GM06990 (cell line): Measurements from ENCODE around the gene ABCG2.

Source experiments
- DNase-seq: peaks from one replicate; pipeline ENCODE4 v3.0.0-alpha.2; 2011; ENCODE audit not compliant: insufficient read length; ENCODE audit errors: extremely low read depth
- H3K27me3 ChIP-seq: replicated peaks from 2 replicates; pipeline ENCODE4 v1.6.0; 2011; ENCODE audit warnings: low read length; ENCODE audit not compliant: control insufficient read depth, insufficient read depth
- H3K36me3 ChIP-seq: 2 replicates; pipeline ENCODE4 v1.5.1; 2011; ENCODE audit warnings: low read length; ENCODE audit not compliant: control insufficient read depth, insufficient read depth
- H3K4me3 ChIP-seq: replicated peaks from 2 replicates; pipeline ENCODE4 v1.5.1; 2011; ENCODE audit warnings: low read depth, mild to moderate bottlenecking, control low read depth, low read length
- CTCF ChIP-seq: IDR thresholded peaks from 2 replicates; pipeline ENCODE4 v1.5.1; 2011; ENCODE audit warnings: low read length, control low read depth, mild to moderate bottlenecking, inconsistent platforms; ENCODE audit not compliant: insufficient read depth, poor library complexity, severe bottlenecking

The ABCG2 gene

GRCh38 chr4:88063634-88064296 lies 94.7 kb downstream of the ABCG2 start:
- TF ChIP-seq CTCF: no peak
- Histone ChIP-seq H3K36me3 (peaks cover 3% of the 10 kb centered on the region), H3K27me3 (no peaks in the 10 kb centered on the region), H3K4me3 (no peak overlapping the region)
- DNase-seq: no peak

GRCh38 chr4:88062843-88063242 lies 95.6 kb downstream of the ABCG2 start:
- DNase-seq: no peak
- Histone ChIP-seq H3K36me3 (peaks cover 1% of the 10 kb centered on the region), H3K4me3 (no peak overlapping the region), H3K27me3 (no peaks in the 10 kb centered on the region)
- TF ChIP-seq CTCF: no peak

GRCh38 chr4:88062311-88062710 lies 96.1 kb downstream of the ABCG2 start:
- Histone ChIP-seq H3K4me3 (no peak overlapping the region), H3K27me3 (no peaks in the 10 kb centered on the region), H3K36me3 (peaks cover 1% of the 10 kb centered on the region)
- no peak for TF ChIP-seq CTCF
- DNase-seq: no peak

- H3K4me3 ChIP-seq: no peak overlapping the region
- no peak for TF ChIP-seq CTCF
- H3K36me3 ChIP-seq: peaks cover 1% of the 10 kb centered on the region
- no peaks in the 10 kb centered on the region for H3K27me3 ChIP-seq
- no peak for DNase-seq
These were observed 98.0 kb downstream of the ABCG2 start for GRCh38 chr4:88060431-88060830.

GRCh38 chr4:88059766-88060165 lies 98.7 kb downstream of the ABCG2 start:
- H3K4me3 ChIP-seq: no peak overlapping the region
- H3K27me3 ChIP-seq: no peaks in the 10 kb centered on the region
- TF ChIP-seq CTCF: no peak
- DNase-seq: no peak
- peaks cover 1% of the 10 kb centered on the region for H3K36me3 ChIP-seq

- Histone ChIP-seq H3K4me3 (no peak overlapping the region), H3K27me3 (no peaks in the 10 kb centered on the region), H3K36me3 (peaks cover 2% of the 10 kb centered on the region; the same call in 1 of the 2 replicates)
- no peak for TF ChIP-seq CTCF
- DNase-seq: no peak
These were observed 100.1 kb downstream of the ABCG2 start for GRCh38 chr4:88058295-88058694.
